ENCODE results near the gene RNMT.
"Not testable (repeated sequence)": the region's sequence is repeated elsewhere in the genome, so short reads cannot be mapped to it uniquely, and the experiment has no call there.

Gene RNMT

GRCh38 chr18:13726232-13726971, at the start of gene RNMT, which contains the start of gene FAM210A:
RNMT (plus strand) TSS chr18:13726673; CDS start chr18:13731518, 4,845 bp downstream.
FAM210A (minus strand) TSS chr18:13726558; CDS start chr18:13682077, 44,481 bp downstream.
- DNase-seq (ENCODE audit: low read depth), result peak; percentile 65

GRCh38 chr18:13677350-13677749, 49.1 kb upstream of the RNMT start:
- DNase-seq (ENCODE audit: low read depth), result not testable (repeated sequence)

DNA sequence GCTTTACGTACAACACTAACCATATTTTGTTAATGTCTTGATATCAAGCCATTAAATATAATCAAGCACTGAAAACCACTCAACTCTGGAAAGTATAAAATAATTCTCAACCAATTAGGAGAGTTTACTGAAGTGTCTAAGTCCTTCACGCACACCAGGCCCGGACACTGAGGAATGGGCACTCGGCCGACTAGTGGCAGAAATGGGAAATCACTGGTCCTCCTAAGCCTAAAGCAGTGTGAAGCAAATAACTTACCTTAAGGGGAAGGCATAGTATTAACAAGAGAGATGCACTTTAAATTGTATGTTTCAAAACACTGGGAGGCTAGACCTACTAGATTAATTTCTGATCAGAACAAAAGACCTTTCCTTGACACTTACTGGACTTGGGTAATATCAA, 45.9 kb upstream of the RNMT start:
- no peak for DNase-seq (ENCODE audit: low read depth)

- DNase-seq (ENCODE audit: low read depth), result no peak
Observed at GRCh38 chr18:13681701-13682100, 44.8 kb upstream of the RNMT start.

DNA sequence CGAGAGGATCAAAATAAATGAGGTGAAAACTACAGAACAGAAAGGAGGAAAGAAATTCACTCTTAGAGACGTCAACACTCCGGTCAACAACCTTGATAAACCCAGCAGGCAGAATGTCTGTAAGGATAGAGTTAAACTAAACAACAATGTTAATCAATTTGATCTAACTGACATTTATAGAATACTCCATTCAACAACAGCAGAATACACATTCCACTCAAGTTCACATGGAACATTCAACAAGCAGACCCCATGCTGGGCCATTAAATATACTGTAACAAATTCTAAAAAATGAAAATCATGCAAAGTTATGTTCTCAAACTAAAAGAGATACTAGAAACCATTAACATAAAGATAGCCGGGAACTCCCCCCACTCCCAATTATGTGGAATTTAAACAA, 41.9 kb upstream of the RNMT start:
- no peak for DNase-seq (ENCODE audit: low read depth)

GRCh38 chr18:13688191-13689136, 38.0 kb upstream of the RNMT start:
- DNase-seq (ENCODE audit: low read depth), result no peak

DNA sequence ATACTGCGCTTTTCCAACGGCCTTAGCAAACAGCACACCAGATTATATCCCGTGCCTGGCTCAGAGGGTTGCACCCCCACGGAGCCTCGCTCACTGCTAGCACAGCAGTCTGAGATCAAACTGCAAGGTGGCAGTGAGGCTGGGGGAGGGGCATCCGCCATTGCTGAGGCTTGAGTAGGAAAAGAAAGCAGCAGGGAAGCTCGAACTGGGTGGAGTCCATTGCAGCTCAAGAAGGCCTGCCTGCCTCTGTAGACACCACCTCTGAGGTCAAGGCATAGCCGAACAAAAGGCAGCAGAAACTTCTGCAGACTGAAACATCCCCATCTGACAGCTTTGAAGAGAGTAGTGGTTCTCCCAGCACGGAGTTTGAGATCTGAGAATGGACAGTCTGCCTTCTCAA, 36.4 kb upstream of the RNMT start:
- not testable (repeated sequence) for DNase-seq (ENCODE audit: low read depth)

GRCh38 chr18:13695337-13695736, 31.1 kb upstream of the RNMT start:
- DNase-seq (ENCODE audit: low read depth), result not testable (repeated sequence)

- no peak for DNase-seq (ENCODE audit: low read depth)
Observed at GRCh38 chr18:13696961-13697360, 29.5 kb upstream of the RNMT start.

DNA sequence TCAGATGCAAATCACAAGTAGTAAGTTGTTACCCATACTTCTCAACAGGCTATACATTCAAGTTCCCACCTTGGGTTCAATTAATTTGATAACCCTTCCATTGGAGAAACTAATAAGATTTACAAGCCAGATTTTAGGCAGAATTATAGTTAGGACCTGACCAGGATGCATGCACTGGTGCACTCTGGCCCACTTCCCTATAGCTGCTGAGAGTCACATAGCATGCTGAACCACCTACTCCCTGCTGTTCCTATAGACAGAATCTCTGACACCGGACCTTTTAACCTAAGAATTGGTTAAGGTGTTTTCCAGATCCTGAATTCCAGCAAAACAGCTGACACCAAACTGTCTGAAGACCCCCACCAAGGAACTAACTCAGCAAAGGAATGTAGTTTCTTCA, 26.3 kb upstream of the RNMT start:
- no peak for DNase-seq (ENCODE audit: low read depth)

GRCh38 chr18:13703899-13704298, 22.6 kb upstream of the RNMT start:
- no peak for DNase-seq (ENCODE audit: low read depth)

- no peak for DNase-seq (ENCODE audit: low read depth)
Observed at GRCh38 chr18:13710414-13710831, 16.1 kb upstream of the RNMT start.

GRCh38 chr18:13712400-13713131, 13.9 kb upstream of the RNMT start:
- DNase-seq (ENCODE audit: low read depth), result no peak

- DNase-seq (ENCODE audit: low read depth), result no peak
Observed at GRCh38 chr18:13713455-13714055, 12.9 kb upstream of the RNMT start.

DNA sequence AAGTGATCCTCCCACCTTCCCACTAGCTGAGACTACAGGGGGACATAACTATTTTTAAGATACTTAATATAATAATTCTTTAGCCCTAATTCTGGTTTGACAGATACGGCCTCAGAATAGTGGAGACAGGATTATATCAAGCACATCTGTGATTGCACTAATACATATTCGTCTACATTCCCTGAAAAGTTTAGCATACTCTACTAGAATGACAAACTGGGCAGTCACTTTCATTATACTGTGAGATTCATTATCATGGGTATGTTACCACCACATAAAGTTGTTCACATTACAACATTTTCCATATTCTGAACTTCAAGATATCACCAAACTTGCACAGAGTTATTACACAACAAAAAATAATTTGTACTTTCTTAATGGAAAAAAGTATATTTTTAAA, 11.1 kb upstream of the RNMT start:
- DNase-seq (ENCODE audit: low read depth), result no peak

DNA sequence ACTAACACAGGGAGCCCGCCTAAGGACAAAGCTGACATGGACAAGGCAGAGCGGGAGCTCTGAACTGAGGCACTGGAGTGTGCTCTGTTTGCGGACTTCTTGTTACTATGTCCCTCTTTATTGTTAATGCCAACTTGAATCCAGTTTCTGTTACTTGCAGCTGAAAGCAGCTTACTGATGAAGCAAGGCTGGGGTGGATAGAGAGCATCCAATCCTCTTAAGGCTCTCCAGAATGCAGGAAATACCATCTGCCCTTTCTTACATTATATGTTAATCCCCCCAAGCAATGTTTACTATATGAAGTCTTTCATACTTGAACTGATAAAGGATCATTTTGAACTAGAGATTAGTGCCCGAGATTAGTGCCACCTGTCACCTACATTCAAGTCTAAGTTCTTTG, 9.6 kb upstream of the RNMT start:
- no peak for DNase-seq (ENCODE audit: low read depth)

- no peak for DNase-seq (ENCODE audit: low read depth)
Observed at GRCh38 chr18:13720123-13720522, 6.3 kb upstream of the RNMT start.

GRCh38 chr18:13720847-13721246, 5.6 kb upstream of the RNMT start:
- DNase-seq (ENCODE audit: low read depth), result no peak

DNA sequence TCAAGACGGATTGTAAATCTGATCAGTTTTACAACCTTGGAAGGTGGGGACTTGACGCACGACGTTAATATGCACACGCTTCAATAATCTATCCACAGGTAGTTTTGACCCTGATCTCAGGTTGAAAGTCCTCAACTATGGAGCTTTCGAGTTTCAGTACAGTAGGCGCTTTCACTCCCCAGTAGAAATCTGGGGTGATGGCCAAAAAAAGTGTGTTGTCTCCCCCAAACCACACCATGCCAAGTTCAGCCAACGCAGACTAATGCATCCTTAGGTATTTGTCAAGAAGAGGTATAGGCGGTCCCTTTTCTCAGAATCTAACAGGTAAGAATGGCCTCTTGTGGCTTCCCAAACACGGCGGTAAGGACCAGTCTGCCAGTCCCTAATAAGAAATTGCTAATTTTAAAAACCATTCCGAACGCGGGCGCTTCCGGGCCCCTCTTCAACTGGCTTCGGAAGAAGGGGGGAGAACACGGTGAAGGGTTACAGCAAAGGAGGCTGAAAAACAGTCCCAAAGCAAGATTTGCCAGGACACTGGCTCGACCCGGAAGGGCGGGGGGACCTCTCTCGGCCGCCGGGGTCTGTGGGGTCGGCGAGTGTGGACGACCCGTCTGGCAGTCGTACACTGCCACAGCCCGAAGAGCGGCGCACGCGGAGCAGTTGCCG, 774 bp upstream of the RNMT start:
- DNase-seq (ENCODE audit: low read depth), result no peak

- no peak for DNase-seq (ENCODE audit: low read depth)
Observed at GRCh38 chr18:13726972-13727331, 479 bp downstream of the RNMT start.

DNA sequence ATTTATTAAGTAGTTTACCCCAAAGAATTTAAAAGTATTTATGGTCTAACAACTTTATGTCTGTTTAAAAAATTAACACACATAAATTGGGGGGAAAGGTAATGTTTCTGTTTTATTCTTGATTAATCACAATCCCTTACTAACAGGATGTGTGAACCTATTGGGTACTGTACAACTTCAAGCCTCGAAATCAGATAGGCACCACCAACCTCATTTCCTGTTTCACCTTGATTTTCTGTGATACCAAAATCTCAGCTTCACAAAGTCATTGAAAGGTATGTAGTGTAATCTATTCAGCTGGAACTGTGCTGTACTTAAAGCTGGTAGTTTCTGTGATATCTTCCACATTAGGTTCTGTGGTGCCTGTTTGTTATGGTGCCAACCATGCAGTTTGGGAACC, 4.0 kb downstream of the RNMT start:
- DNase-seq (ENCODE audit: low read depth), result no peak

Data from GM04503 (cell line).